Measurements from ENCODE around the gene LIX1. TPM values are rescaled to one million over a fixed set of nuclear protein-coding genes. Genes with fewer than 3 reads are reported as not detected.

The LIX1 gene
- total and polyA plus RNA-seq, 2 of the 13 experiments (the other 11 are each of a cell fraction or from before 2014, with no cell fraction given), result not detected

DNA sequence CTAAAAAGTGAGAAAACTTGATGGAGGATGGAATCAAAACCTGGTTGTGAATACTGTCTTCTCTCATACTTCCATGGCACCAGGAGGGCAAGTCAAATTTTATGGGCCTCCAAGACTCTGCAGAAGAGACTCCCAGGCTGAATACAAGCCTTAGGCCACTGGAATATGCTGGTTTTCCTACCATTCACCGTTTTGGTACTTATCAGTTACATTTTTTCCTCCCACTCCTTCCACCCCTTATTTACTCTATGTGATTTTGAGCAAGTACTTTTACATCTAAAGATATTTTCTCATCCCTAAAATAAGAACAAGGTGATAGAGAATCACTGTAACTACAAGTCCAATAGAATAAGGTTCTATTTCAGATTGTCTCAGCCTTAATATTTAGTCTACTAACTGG lies 8.0 kb upstream of the LIX1 start:
- ATAC-seq, result no peak
- H3K36me3 ChIP-seq (replicated peaks in 1 of 2; ENCODE audit: control insufficient read depth in 1 of 2, insufficient read depth in 2 of 2, low read length in 2 of 2), result no peaks in the 10 kb centered on the region
- H3K27me3 ChIP-seq (ENCODE audit: control insufficient read depth in 1 of 2, insufficient read depth in 2 of 2, low read length in 2 of 2), result no peaks in the 10 kb centered on the region
- H3K9ac ChIP-seq (ENCODE audit: insufficient read depth, low read depth, low read length), result no peak overlapping the region
- H2AFZ ChIP-seq (ENCODE audit: low read length), result no peak overlapping the region
- H3K4me1 ChIP-seq (ENCODE audit: insufficient read depth, low read length), result no peaks in the 10 kb centered on the region
- FAIRE-seq, result no peak
- intact Hi-C loops (cut with micrococcal nuclease; ENCODE audit: unreplicated experiment), result no loop called here
- ChIA-PET CTCF (ENCODE audit: low intra/inter-chr PET ratio, low total read pairs) (no interaction called here), POLR2A (no interaction called here)
- no peaks in the 10 kb centered on the region for H4K20me1 ChIP-seq (ENCODE audit: insufficient read depth, low read length)
- TF ChIP-seq, protein P1, sequence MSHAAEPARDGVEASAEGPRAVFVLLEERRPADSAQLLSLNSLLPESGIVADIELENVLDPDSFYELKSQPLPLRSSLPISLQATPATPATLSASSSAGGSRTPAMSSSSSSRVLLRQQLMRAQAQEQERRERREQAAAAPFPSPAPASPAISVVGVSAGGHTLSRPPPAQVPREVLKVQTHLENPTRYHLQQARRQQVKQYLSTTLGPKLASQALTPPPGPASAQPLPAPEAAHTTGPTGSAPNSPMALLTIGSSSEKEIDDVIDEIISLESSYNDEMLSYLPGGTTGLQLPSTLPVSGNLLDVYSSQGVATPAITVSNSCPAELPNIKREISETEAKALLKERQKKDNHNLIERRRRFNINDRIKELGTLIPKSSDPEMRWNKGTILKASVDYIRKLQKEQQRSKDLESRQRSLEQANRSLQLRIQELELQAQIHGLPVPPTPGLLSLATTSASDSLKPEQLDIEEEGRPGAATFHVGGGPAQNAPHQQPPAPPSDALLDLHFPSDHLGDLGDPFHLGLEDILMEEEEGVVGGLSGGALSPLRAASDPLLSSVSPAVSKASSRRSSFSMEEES (CRISPR knock-in tag; IDR thresholded peaks at IDR 0.05), result no peak
- no peak for TF ChIP-seq CENPX (CRISPR knock-in tag; IDR thresholded peaks at IDR 0.05)
- TF ChIP-seq, protein P2, sequence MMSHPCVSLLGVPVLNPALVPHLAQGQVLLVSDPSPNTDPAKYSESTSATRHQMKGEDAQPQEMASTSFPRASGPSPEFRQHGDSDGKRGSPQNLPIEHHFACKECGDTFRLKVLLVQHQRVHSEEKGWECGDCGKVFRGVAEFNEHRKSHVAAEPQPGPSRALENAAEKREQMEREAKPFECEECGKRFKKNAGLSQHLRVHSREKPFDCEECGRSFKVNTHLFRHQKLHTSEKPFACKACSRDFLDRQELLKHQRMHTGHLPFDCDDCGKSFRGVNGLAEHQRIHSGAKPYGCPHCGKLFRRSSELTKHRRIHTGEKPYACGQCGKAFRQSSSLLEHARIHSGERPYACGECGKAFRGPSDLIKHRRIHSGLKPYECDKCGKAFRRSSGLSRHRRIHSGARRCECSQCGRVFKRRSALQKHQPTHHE (CRISPR knock-in tag; IDR thresholded peaks at IDR 0.05; ENCODE audit: borderline replicate concordance), result no peak
- no peak for TF ChIP-seq ZC3H4 (CRISPR knock-in tag; IDR thresholded peaks at IDR 0.05; ENCODE audit: borderline replicate concordance)
- TF ChIP-seq MXI1 (IDR thresholded peaks at IDR 0.05; ENCODE audit: borderline replicate concordance, low read depth, low read length), result no peak
- no peak for TF ChIP-seq U2AF2 (IDR thresholded peaks at IDR 0.05; ENCODE audit: low read depth, low read length)
- TF ChIP-seq ATM (IDR thresholded peaks at IDR 0.05; ENCODE audit: borderline replicate concordance), result no peak
- in situ Hi-C loops (cut with HindIII; ENCODE audit: extremely low pct_ligation_motif_present, low pct_unique_long_range_greater_than_20kb), result loop anchor here (25.0 kb wide), 1 partner anchor 538 kb away; no protein-coding TSS in a partner anchor
- H3K27ac ChIP-seq (ENCODE audit: extremely low read length, insufficient read depth, low read length), result no peak overlapping the region
- H3K4me2 ChIP-seq (ENCODE audit: low read depth, low read length), result no peak overlapping the region
- WGBS (ENCODE audit: low lambda C conversion rate), result 4% methylated on average over 1 of the region's 1 CpG
- no peaks in the 10 kb centered on the region for H3K79me2 ChIP-seq (ENCODE audit: insufficient read depth, low read length)
- H3K4me3 ChIP-seq (replicated peaks in 1 of 3; ENCODE audit: insufficient read depth in 1 of 3, low read depth in 2 of 3, low read length in 3 of 3), result no peak overlapping the region
- DNase-seq (ENCODE audit: low spot score), result no peak
- no peaks in the 10 kb centered on the region for H3K9me3 ChIP-seq (ENCODE audit: low read length)
- no TSS peak for BruUV-seq (replicated peaks)
